IPS DF 6.9 (cell line): ENCODE results near the gene ZFHX2.

Source experiments
- DNase-seq: peaks from one replicate; pipeline ENCODE4 v3.0.0-alpha.2; 2013; ENCODE audit warnings: low read depth, low spot score
- H3K27ac ChIP-seq: one replicate; pipeline ENCODE4 v1.5.1; 2013; ENCODE audit warnings: low read length, control low read depth
- H3K27me3 ChIP-seq: 2 replicates; pipeline ENCODE4 v1.6.1; 2013; ENCODE audit warnings: mild to moderate bottlenecking, low read length; ENCODE audit not compliant: control insufficient read depth, insufficient read depth
- H3K36me3 ChIP-seq: 2 replicates; pipeline ENCODE4 v1.6.1; 2013; ENCODE audit warnings: low read length; ENCODE audit not compliant: control insufficient read depth, insufficient read depth
- H3K4me1 ChIP-seq: 2 replicates; pipeline ENCODE4 v1.6.1; 2013; ENCODE audit warnings: low read length; ENCODE audit not compliant: control insufficient read depth, insufficient read depth
- H3K4me3 ChIP-seq: 2 replicates; pipeline ENCODE4 v1.5.1; 2013; ENCODE audit warnings: mild to moderate bottlenecking, low read length
- H3K9me3 ChIP-seq: 2 replicates; pipeline ENCODE4 v1.6.1; 2013; ENCODE audit warnings: low read length, inconsistent platforms; ENCODE audit not compliant: control insufficient read depth, insufficient read depth
- WGBS: extraction: QIAGEN DNeasy Blood & Tissue Kit; methylation state at CpG from one replicate; pipeline ENCODE4 v1.1.7; 2013; ENCODE audit warnings: mixed read lengths, missing lambda C conversion rate; ENCODE audit not compliant: insufficient read length, insufficient coverage; 5-methylcytosine and 5-hydroxymethylcytosine counted together

The ZFHX2 gene

GRCh38 chr14:23529016-23529415 is 22.5 kb downstream of the ZFHX2 start:
- WGBS = no CpG with 5 or more reads among the region's 3 CpGs
- peaks cover 42% of the 10 kb centered on the region for H3K36me3 ChIP-seq

DNA sequence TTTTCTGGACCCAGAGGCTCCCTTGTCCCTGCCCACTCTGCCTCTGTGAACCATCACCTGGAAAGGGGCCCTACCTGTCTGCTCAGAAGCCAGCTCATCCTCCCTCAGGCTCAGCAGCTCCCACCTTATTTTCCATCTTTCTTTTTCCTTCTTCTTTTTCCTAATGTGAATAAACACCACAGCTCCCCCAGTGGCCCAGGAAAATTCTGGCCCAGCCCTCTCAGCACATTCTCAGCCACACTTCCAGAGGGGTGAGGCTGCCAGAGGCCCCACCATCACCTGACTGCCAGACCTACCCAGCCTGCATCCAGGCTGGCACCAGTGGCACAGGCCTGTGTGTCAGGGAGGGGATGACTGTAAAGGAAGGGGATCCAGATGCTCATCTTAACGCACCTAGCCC is 23.0 kb downstream of the ZFHX2 start:
- no CpG with 5 or more reads among the region's 1 CpG for whole genome bisulfite sequencing

More at GRCh38 chr14:23529016-23529415, 22.5 kb downstream of the ZFHX2 start:
- no peak for DNase-seq
- Histone ChIP-seq H3K27ac (no peak overlapping the region), H3K4me3 (no peak overlapping the region), H3K27me3 (no peaks in the 10 kb centered on the region), H3K4me1 (peaks cover 2% of the 10 kb centered on the region; the same call in 1 of the 2 replicates), H3K9me3 (no peaks in the 10 kb centered on the region)

GRCh38 chr14:23525611-23526010 is 26.0 kb downstream of the ZFHX2 start:
- Histone ChIP-seq H3K36me3 (peaks cover 29% of the 10 kb centered on the region), H3K4me3 (no peak overlapping the region), H3K4me1 (peaks cover 7% of the 10 kb centered on the region; the same call in 1 of the 2 replicates), H3K27me3 (no peaks in the 10 kb centered on the region), H3K27ac (no peak overlapping the region), H3K9me3 (no peaks in the 10 kb centered on the region)
- no CpG with 5 or more reads among the region's 8 CpGs for WGBS
- no peak for DNase-seq

More for the DNA sequence above, 23.0 kb downstream of the ZFHX2 start:
- Histone ChIP-seq H3K36me3 (peaks cover 39% of the 10 kb centered on the region), H3K4me1 (peaks cover 2% of the 10 kb centered on the region; the same call in 1 of the 2 replicates), H3K4me3 (no peak overlapping the region), H3K27ac (no peak overlapping the region), H3K9me3 (no peaks in the 10 kb centered on the region), H3K27me3 (no peaks in the 10 kb centered on the region)
- DNase-seq = no peak

DNA sequence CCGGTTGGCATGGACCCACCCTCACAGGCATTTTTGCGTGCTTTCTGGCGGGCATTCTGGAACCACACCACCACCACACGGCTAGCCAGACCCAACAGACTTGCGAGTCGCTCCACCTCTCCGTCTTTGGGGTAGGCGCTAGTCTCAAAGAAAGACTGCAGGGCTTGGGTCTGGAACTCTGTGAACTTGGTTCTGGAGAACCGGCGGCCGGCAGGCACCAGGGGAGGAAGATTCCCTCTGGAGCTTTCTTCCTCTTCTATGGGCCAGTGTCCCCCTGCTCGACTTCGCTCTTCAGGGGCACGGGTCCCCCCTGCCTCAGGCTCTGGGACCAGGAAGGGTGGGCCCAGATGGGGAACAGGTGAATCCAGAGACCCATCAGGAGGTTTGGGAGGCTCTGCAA is 26.6 kb downstream of the ZFHX2 start:
- no peak overlapping the region for H3K4me3 ChIP-seq
- peaks cover 11% of the 10 kb centered on the region for H3K4me1 ChIP-seq
- no CpG with 5 or more reads among the region's 14 CpGs for WGBS
- peaks cover 29% of the 10 kb centered on the region for H3K36me3 ChIP-seq
- no peaks in the 10 kb centered on the region for H3K9me3 ChIP-seq
- no peaks in the 10 kb centered on the region for H3K27me3 ChIP-seq
- no peak for DNase-seq
- H3K27ac ChIP-seq = no peak overlapping the region

DNA sequence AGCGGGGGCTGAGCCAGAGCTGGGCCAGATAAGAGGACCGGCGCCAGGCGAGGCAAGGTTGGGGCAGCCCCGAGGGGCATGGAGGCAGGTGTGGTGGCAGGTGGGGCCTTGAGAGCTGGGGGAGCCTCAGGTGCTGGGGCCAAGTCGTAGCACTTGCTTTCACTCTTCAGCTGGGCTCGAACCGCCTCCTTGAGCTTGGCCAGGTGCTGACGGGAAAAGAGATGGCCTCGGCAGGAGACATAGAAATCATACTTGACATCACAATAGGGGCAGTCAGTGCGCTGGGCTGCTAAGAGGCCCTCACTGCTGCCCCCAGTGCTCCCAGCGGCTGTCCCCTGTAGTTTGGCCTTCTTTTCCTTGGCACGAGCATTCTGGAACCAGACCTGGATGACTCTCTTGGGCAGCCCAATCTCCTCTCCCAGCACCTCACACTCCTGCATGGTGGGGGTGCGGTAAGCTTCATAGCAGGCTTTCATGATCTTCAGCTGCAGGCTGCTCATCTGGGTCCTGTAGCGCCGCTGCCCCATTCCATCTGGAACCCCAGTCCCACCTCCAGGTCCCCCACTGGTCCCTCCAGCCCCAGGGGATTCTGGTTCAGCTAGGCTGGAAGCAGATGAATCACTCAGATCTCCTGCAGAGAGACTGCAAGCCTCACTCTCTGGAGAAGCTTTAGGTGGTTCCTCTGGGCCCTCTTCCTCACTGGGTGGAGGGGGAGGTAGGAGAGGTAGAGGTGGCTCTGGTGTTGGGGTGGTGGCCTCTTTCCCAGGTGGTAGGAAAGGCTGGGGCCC is 28.1 kb downstream of the ZFHX2 start:
- Histone ChIP-seq H3K27ac (no peak overlapping the region), H3K36me3 (peaks cover 29% of the 10 kb centered on the region), H3K9me3 (no peaks in the 10 kb centered on the region), H3K4me1 (peaks cover 12% of the 10 kb centered on the region), H3K4me3 (no peak overlapping the region), H3K27me3 (no peaks in the 10 kb centered on the region)
- no peak for DNase-seq
- no CpG with 5 or more reads among the region's 16 CpGs for WGBS

GRCh38 chr14:23522643-23523198 is 28.8 kb downstream of the ZFHX2 start:
- DNase-seq = no peak
- Histone ChIP-seq H3K4me1 (peaks cover 13% of the 10 kb centered on the region), H3K9me3 (no peaks in the 10 kb centered on the region), H3K27ac (no peak overlapping the region), H3K36me3 (peaks cover 29% of the 10 kb centered on the region), H3K4me3 (no peak overlapping the region), H3K27me3 (no peaks in the 10 kb centered on the region)
- WGBS = no CpG with 5 or more reads among the region's 9 CpGs

DNA sequence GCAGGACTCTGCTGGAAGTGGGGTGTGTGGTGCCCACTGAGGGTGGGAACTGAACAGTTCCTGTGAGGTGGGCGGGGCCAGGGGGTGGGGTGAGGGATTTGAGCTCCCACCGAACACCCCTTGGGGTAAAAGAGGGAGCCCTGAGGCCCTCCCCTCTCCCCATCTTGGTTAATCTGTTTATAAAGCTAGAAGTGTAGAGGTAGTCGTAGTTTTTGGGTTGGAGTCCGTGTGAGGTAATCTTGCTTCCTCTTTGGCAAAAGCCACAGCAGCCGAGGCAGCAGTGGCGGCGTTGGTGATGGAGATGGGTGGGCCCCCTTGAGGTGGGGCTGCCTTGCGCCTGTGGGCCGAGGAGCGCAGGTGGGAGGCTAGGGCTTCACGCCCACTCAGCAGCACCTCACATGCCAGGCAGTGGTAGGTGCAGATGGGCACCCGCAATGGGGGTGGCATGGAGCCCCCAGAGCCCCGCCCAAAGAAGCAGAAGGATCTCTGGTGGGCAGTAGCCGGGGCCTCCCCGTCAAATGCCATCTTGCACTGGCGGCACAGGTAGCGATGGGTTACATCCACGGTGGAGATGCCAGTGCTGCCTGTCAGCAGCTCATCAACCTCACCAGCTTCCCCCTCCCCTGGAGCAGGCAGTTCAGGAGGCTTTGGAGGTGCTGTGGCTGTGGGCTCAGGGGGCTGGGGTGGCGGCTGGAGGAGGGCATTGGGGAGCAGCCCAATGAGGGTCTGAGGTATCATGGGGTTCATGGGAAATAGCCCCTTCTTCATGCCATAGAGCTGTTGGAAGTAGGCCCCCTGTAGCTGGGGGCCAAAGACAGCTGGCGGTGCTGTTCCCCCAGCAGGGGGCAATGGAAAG is 29.6 kb downstream of the ZFHX2 start:
- no CpG with 5 or more reads among the region's 20 CpGs for WGBS
- DNase-seq = no peak
- H3K4me1 ChIP-seq = peaks cover 13% of the 10 kb centered on the region
- H3K4me3 ChIP-seq = no peak overlapping the region
- H3K36me3 ChIP-seq = peaks cover 24% of the 10 kb centered on the region
- no peaks in the 10 kb centered on the region for H3K27me3 ChIP-seq
- H3K27ac ChIP-seq = no peak overlapping the region
- H3K9me3 ChIP-seq = no peaks in the 10 kb centered on the region

DNA sequence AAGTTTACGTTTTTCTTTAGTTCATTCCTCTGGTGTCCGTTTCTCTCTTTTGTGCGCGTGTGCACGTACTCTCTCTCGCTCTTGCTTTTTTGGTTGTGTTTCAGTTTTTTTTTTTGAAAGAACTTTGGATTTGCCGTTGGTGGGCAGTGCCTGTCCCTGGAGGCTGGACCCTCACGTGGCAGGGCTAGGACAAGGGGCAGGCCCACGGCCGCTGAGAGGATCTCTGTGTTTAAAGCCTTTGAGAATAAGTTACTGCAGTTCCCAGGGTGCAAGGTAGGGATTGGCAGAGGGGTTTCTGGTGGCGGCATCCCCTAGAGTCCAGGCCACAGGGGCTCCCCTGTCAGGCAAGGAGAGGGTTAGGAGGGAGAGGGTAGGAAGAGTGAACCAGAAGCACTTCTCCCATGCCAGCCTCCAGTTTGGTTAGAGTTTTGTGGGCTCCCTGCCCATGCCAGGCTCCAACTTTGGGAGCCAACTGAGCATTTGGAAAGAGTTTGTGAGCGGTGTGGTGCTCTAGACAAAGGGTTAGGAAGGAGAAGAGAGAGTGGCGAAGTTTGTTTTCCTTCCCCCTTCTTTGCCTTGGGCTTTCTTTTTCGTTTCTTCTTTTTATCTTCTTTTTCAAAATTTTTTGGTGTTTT is 30.5 kb downstream of the ZFHX2 start:
- H3K36me3 ChIP-seq = peaks cover 18% of the 10 kb centered on the region

GRCh38 chr14:23518709-23519108 is 32.9 kb downstream of the ZFHX2 start:
- no peaks in the 10 kb centered on the region for H3K27me3 ChIP-seq
- no peaks in the 10 kb centered on the region for H3K9me3 ChIP-seq
- H3K27ac ChIP-seq = no peak overlapping the region
- DNase-seq = no peak
- H3K4me1 ChIP-seq = peaks cover 11% of the 10 kb centered on the region
- no CpG with 5 or more reads among the region's 4 CpGs for WGBS
- no peak overlapping the region for H3K4me3 ChIP-seq
- H3K36me3 ChIP-seq = peaks cover 5% of the 10 kb centered on the region

More for the DNA sequence above, 30.5 kb downstream of the ZFHX2 start:
- no peaks in the 10 kb centered on the region for H3K27me3 ChIP-seq
- H3K4me1 ChIP-seq = peaks cover 13% of the 10 kb centered on the region
- no peaks in the 10 kb centered on the region for H3K9me3 ChIP-seq
- no CpG with 5 or more reads among the region's 14 CpGs for WGBS
- no peak overlapping the region for H3K4me3 ChIP-seq
- no peak overlapping the region for H3K27ac ChIP-seq
- DNase-seq = no peak
